HG02970 (cell line): ENCODE data around the gene DPM1.

ENCODE experiments used
- ATAC-seq: cut with Tn5 transposase; IDR thresholded peaks from one replicate; pipeline ENCODE4 v1.9.1; 2021; ENCODE audit warnings: mild to moderate bottlenecking, moderate library complexity, moderate number of reproducible peaks; ENCODE audit not compliant: unreplicated experiment, low FRiP score

The DPM1 gene

GRCh38 chr20:50932016-50932485, 26.3 kb downstream of the DPM1 start:
- no peak for ATAC-seq

- ATAC-seq = peak; percentile 63
Measured at GRCh38 chr20:50931306-50932015, 26.9 kb downstream of the DPM1 start, which contains the start of gene ADNP. Gene ADNP (minus strand): TSS chr20:50931437. CDS start chr20:50903996, 27,441 bp downstream.

- peak; percentile 32 for ATAC-seq
Measured at GRCh38 chr20:50930976-50931305, 27.4 kb downstream of the DPM1 start.

- ATAC-seq = no peak
Measured at GRCh38 chr20:50930139-50930975, 28.0 kb downstream of the DPM1 start.

GRCh38 chr20:50929299-50930138, 28.8 kb downstream of the DPM1 start:
- peak; percentile 39 for ATAC-seq

- no peak for ATAC-seq
Measured at GRCh38 chr20:50928469-50928868, 29.9 kb downstream of the DPM1 start.

GRCh38 chr20:50926530-50926929, 31.8 kb downstream of the DPM1 start:
- ATAC-seq = no peak

- no peak for ATAC-seq
Measured at GRCh38 chr20:50924261-50924920, 33.9 kb downstream of the DPM1 start.

GRCh38 chr20:50921803-50922501, 36.4 kb downstream of the DPM1 start:
- ATAC-seq = no peak

GRCh38 chr20:50920997-50921396, 37.3 kb downstream of the DPM1 start:
- ATAC-seq = no peak

GRCh38 chr20:50919567-50919966, 38.8 kb downstream of the DPM1 start:
- ATAC-seq = no peak

- ATAC-seq = no peak
Measured at GRCh38 chr20:50918403-50918802, 39.9 kb downstream of the DPM1 start.

GRCh38 chr20:50916934-50917333, 41.4 kb downstream of the DPM1 start:
- no peak for ATAC-seq

- ATAC-seq = no peak
Measured at GRCh38 chr20:50916257-50916656, 42.1 kb downstream of the DPM1 start.

- ATAC-seq = no peak
Measured at GRCh38 chr20:50915424-50915823, 42.9 kb downstream of the DPM1 start.

GRCh38 chr20:50913690-50914375, 44.5 kb downstream of the DPM1 start:
- ATAC-seq = no peak

- ATAC-seq = no peak
Measured at GRCh38 chr20:50911716-50912115, 46.6 kb downstream of the DPM1 start.

GRCh38 chr20:50911030-50911429, 47.3 kb downstream of the DPM1 start:
- no peak for ATAC-seq

- no peak for ATAC-seq
Measured at GRCh38 chr20:50909413-50909812, 48.9 kb downstream of the DPM1 start.
